ENCODE measurements around the gene TMEM201.

GRCh38 chr1:9629445-9630201 is 40.9 kb downstream of the TMEM201 start:
- no peak for TF ChIP-seq EZH2 (IDR thresholded peaks at IDR 0.05)
- no peak for TF ChIP-seq POLR2AphosphoS5 (IDR thresholded peaks at IDR 0.05; ENCODE audit: borderline replicate concordance, low read depth, low read length)
- TF ChIP-seq FOXP2 (optimal IDR thresholded peaks at IDR 0.05; ENCODE audit: control extremely low read depth, extremely low read length, insufficient read depth) = no peak

Data from SK-N-MC (cell line).